ENCODE results near the gene NR2C2. TPM values are rescaled to one million over a fixed set of nuclear protein-coding genes. Genes with fewer than 3 reads are reported as not detected.

NR2C2 gene
- total RNA-seq, 1 experiment from 2014 or later: 38.5 TPM

DNA sequence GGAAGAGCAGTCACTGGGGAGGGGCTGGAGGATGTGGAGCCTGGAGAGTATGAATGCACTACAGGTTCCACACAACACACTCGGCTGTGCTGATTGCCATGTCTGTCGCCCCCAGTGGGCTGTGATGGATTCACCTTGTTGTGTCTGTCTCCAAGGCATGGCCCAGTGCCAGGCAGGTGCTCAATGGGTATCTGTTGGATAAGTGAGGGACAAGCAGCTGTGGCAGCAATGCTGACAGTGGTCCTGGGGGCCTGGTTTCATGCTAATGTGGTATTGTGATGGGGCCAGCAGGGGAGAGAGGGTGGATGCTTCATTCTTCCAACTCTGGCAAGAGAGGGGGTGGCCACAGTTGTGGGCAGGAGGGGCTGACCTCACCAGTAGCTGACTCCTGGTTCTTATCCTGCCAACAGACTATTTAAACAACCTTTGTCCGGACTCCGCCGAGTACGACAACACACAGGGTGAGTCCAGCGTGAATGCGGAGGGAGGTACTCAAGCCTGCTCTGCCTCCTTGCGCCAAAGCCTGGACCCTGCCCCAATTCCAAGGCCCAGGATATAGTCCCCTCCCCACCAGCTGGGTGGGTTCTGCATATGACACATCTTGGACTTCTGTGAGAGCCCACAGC, 47.3 kb upstream of the NR2C2 start:
- H4K91ac ChIP-seq (ENCODE audit: insufficient read length, low read depth, low read length): no peak overlapping the region
- no CpG with 5 or more reads among the region's 9 CpGs for WGBS (ENCODE audit: extremely low coverage, insufficient read length, low lambda C conversion rate)
- H3K27ac Mint-ChIP-seq: peak overlapping the region; percentile 50 to 78 (median 56); a peak in 5 of 7 replicates
- peaks cover 2 to 5% of the 10 kb centered on the region in 2 experiments for H3K9me3 Mint-ChIP-seq
- H2AFZ ChIP-seq (ENCODE audit: low read length): no peak overlapping the region
- H3K4me1 ChIP-seq (ENCODE audit: insufficient read depth, low read length): peaks cover 2% of the 10 kb centered on the region; the same call in 1 of the 2 replicates
- no peak overlapping the region for H2BK15ac ChIP-seq (ENCODE audit: low read depth, low read length)
- no peak overlapping the region for H2BK120ac ChIP-seq (ENCODE audit: low read depth, low read length, poor library complexity, severe bottlenecking)
- no peak overlapping the region for H2BK12ac ChIP-seq (ENCODE audit: insufficient read length, low read depth, low read length)
- no peak overlapping the region for H3K4ac ChIP-seq (ENCODE audit: low read depth, low read length)
- H4K5ac ChIP-seq (ENCODE audit: insufficient read length, low read depth, low read length): no peak overlapping the region
- no peak overlapping the region for H2BK5ac ChIP-seq (ENCODE audit: insufficient read length, low read length)
- no peak overlapping the region for H3K27ac ChIP-seq (ENCODE audit: insufficient read length, low read depth, low read length)
- no peak overlapping the region for H3K56ac ChIP-seq (ENCODE audit: insufficient read length, low read depth, low read length)
- no peak overlapping the region for H3K9ac ChIP-seq (ENCODE audit: extremely low read depth, insufficient read length, low read length)
- TF ChIP-seq, protein P1, sequence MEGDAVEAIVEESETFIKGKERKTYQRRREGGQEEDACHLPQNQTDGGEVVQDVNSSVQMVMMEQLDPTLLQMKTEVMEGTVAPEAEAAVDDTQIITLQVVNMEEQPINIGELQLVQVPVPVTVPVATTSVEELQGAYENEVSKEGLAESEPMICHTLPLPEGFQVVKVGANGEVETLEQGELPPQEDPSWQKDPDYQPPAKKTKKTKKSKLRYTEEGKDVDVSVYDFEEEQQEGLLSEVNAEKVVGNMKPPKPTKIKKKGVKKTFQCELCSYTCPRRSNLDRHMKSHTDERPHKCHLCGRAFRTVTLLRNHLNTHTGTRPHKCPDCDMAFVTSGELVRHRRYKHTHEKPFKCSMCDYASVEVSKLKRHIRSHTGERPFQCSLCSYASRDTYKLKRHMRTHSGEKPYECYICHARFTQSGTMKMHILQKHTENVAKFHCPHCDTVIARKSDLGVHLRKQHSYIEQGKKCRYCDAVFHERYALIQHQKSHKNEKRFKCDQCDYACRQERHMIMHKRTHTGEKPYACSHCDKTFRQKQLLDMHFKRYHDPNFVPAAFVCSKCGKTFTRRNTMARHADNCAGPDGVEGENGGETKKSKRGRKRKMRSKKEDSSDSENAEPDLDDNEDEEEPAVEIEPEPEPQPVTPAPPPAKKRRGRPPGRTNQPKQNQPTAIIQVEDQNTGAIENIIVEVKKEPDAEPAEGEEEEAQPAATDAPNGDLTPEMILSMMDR (conservative IDR thresholded peaks at IDR 0.05): peak; percentile 46; the same call in 2 of the 3 replicates
- H4K20me1 ChIP-seq (ENCODE audit: control insufficient read depth, insufficient read depth, insufficient read length): no peaks in the 10 kb centered on the region
- peak; percentile 56 for DNase-seq
- no peaks in the 10 kb centered on the region for H3K27me3 ChIP-seq (ENCODE audit: insufficient read depth, low read length)
- H3T11ph ChIP-seq (ENCODE audit: low read length): no peak overlapping the region
- no peaks in the 10 kb centered on the region for H3K9me3 ChIP-seq (ENCODE audit: control insufficient read depth, low read depth, low read length)
- H3K79me2 ChIP-seq (ENCODE audit: insufficient read depth, low read length): no peaks in the 10 kb centered on the region
- no peaks in the 10 kb centered on the region for H3K23me2 ChIP-seq (ENCODE audit: insufficient read length, low read depth, low read length, poor library complexity, severe bottlenecking)
- H3K4me1 Mint-ChIP-seq: peaks cover 33 to 35% of the 10 kb centered on the region in 2 experiments
- peak overlapping the region in 1 of 2 experiments; percentile 56; a peak in 2 of 5 replicates for H3K4me3 Mint-ChIP-seq
- no peak overlapping the region for H3K4me2 ChIP-seq (ENCODE audit: insufficient read depth, insufficient read length, low read length)
- no peak overlapping the region for H3K18ac ChIP-seq (ENCODE audit: insufficient read length, low read depth, low read length)
- H2BK20ac ChIP-seq (ENCODE audit: low read depth, low read length, poor library complexity, severe bottlenecking): no peak overlapping the region
- H3K36me3 Mint-ChIP-seq (ENCODE audit: insufficient read depth in 1 of 3, low read depth in 3 of 3): peaks cover 3 to 15% (median 10%) of the 10 kb centered on the region in 3 experiments
- no peaks in the 10 kb centered on the region for H3K79me1 ChIP-seq (ENCODE audit: insufficient read depth, low read depth, low read length, poor library complexity, severe bottlenecking)
- H4K8ac ChIP-seq (replicated peaks; ENCODE audit: insufficient read length, low read depth, low read length): no peak overlapping the region
- H3K27me3 Mint-ChIP-seq (ENCODE audit: low read depth): peaks cover 5% of the 10 kb centered on the region
- H3K14ac ChIP-seq (ENCODE audit: insufficient read depth, low read length): no peak overlapping the region; the same call in 1 of the 2 replicates
- no peak overlapping the region for H3K23ac ChIP-seq (ENCODE audit: insufficient read length, low read depth, low read length)
- no peak overlapping the region for H2AK5ac ChIP-seq (ENCODE audit: insufficient read length, low read length)

All from H9 (cell line).